AG04449 (cell line): ENCODE measurements around the gene SMARCA4.

ENCODE experiments used
- CTCF ChIA-PET: fragments of 350-600 bp; formaldehyde crosslinking; extraction: SDS; loops from one replicate; lab custom pipeline; 2021; ENCODE audit warnings: antibody characterized with exemption; lab: Yijun Ruan, JAX
- POLR2A ChIA-PET: fragments of 400-600, 350-600 bp; formaldehyde crosslinking; extraction: SDS; loops from one replicate; lab custom pipeline; 2020; ENCODE audit warnings: antibody characterized with exemption, inconsistent platforms; lab: Yijun Ruan, JAX
- DNase-seq: peaks from one replicate; pipeline ENCODE4 v3.0.0-alpha.2; 2010; ENCODE audit warnings: low read depth, low spot score
- H3K4me3 ChIP-seq: 2 replicates; pipeline ENCODE4 v1.5.1; 2011; ENCODE audit warnings: low read depth, mild to moderate bottlenecking, control low read depth, low read length
- TF ChIP-seq, protein P1 (sequence below): IDR thresholded peaks from one replicate; pipeline ENCODE4 v1.5.1; 2011; ENCODE audit warnings: mild to moderate bottlenecking, moderate library complexity, low read length, control low read depth, inconsistent platforms; ENCODE audit not compliant: insufficient read depth; ENCODE audit errors: missing control alignments

SMARCA4 gene

DNA sequence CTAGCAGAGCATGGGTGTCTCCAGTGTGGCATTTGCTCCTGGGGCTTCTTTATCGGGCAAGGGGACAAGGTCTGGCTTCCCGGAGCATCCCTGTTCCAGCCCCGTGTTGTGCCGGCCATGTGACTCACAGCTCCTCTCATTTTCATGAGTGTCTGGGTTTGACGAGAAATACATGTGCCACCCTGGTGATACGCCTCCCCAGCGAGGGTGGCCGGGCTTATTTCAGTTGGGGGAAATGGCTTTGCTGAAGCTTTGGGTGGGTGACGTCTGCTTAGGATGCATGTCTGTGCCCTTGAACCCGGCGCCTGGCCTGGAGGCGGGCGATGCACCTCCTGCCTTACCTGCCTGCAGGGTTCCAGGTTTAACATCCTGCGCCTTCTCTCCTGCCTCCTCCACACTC is 66.6 kb downstream of the SMARCA4 start:
- no peak overlapping the region for H3K4me3 ChIP-seq
- ChIA-PET POLR2A (no interaction called here), CTCF (interaction anchor here (0.9 to 7.1 kb wide), 4 partner anchors 8 to 98 kb away, joined by 5 to 56 read pairs (median 7); no protein-coding TSS in a partner anchor)
- no peak for DNase-seq
- TF ChIP-seq, protein P1, sequence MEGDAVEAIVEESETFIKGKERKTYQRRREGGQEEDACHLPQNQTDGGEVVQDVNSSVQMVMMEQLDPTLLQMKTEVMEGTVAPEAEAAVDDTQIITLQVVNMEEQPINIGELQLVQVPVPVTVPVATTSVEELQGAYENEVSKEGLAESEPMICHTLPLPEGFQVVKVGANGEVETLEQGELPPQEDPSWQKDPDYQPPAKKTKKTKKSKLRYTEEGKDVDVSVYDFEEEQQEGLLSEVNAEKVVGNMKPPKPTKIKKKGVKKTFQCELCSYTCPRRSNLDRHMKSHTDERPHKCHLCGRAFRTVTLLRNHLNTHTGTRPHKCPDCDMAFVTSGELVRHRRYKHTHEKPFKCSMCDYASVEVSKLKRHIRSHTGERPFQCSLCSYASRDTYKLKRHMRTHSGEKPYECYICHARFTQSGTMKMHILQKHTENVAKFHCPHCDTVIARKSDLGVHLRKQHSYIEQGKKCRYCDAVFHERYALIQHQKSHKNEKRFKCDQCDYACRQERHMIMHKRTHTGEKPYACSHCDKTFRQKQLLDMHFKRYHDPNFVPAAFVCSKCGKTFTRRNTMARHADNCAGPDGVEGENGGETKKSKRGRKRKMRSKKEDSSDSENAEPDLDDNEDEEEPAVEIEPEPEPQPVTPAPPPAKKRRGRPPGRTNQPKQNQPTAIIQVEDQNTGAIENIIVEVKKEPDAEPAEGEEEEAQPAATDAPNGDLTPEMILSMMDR, result no peak

DNA sequence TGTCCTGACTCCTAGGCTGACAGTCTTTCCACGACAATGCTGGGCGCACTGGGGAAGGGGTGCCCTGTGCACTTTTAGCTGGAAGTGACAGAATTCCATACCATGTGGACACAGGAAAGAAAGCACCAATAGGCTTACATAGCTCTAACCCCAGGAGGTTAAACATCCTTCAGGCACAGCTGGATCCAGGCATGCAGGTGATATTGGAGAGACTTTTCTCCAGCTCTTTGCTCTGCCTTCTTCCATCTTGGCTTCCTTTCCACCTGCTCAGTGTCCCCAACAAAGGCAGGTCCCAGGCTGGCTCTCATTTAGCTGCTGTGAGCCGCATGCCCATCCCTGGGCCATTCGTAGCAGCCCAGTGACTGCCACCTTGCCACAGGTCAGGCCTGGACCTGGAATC is 67.3 kb downstream of the SMARCA4 start:
- ChIA-PET POLR2A (no interaction called here), CTCF (interaction anchor here (1.1 to 7.1 kb wide), 3 partner anchors 7 to 97 kb away, joined by 3 to 56 read pairs (median 4); no protein-coding TSS in a partner anchor)
- DNase-seq, result no peak
- no peak overlapping the region for H3K4me3 ChIP-seq
- TF ChIP-seq, protein P1, result no peak

DNA sequence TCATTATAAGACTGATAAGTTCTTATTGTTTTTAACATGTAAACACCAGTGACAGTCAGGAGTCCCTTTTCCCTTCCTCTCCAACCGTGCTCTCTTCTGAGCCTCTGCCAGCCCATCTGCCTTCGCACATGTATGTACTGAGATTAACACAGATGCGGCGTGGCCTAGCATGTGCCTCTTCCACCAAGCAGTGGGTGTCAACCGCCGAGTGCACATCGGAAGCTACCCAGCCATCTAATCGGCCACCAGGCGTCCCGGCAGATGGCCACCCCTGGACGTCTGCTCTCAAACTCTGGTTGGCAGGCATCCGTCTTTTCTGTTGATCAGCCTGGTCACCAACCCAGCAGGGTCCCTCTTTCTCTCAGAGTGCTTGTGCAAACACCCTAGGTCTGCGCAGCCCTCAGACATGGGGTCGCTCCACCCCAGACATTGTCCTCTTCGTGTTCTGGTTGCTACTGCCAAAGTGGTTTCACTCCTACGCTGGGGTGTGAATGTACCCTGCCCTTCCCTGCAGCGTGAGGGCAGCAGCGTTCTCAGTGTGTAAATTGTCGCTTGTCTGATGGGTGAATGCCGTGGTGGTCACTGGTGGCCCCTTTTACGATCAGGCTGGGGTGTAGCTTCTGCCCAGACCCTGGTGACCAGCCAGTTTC is 70.7 kb downstream of the SMARCA4 start:
- POLR2A ChIA-PET, result no interaction called here
- TF ChIP-seq, protein P1, result no peak
- DNase-seq, result no peak
- CTCF ChIA-PET, result interaction anchor here (2.9 to 3.2 kb wide), 2 partner anchors 23 to 95 kb away, joined by 7 to 14 read pairs; no protein-coding TSS in a partner anchor
- no peak overlapping the region for H3K4me3 ChIP-seq

DNA sequence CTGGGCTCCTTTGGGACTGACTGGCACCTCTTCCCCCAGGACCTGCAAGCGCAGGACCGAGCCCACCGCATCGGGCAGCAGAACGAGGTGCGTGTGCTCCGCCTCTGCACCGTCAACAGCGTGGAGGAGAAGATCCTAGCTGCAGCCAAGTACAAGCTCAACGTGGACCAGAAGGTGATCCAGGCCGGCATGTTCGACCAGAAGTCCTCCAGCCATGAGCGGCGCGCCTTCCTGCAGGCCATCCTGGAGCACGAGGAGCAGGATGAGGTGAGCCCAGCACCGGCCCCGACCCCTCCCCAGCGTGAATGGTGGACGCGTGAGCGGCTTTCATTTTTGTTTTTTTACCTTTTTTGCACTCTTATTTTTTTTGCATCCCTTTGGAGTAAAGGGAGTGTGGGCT is 72.4 kb downstream of the SMARCA4 start:
- no peak for DNase-seq
- POLR2A ChIA-PET, result no interaction called here
- CTCF ChIA-PET, result interaction anchor here (0.6 to 3.9 kb wide), 7 partner anchors 14 to 97 kb away, joined by 3 to 50 read pairs (median 4); no protein-coding TSS in a partner anchor
- TF ChIP-seq, protein P1, result no peak
- no peak overlapping the region for H3K4me3 ChIP-seq

DNA sequence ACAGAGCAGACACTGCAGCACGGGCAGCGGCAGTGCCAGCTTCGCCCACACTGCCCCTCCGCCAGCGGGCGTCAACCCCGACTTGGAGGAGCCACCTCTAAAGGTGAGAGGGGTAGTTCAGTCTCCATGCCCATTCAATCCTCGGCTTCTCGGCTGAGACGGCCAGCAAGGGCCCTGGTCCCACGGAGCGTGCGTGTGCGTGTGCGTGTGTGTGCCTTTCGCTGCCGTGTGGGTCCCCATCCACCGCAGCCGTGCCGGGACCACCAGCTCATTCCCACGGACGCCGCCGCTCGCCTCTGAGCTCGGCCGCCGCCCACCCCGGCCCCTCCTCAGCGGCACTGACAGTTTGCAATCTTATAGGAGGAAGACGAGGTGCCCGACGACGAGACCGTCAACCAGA is 72.9 kb downstream of the SMARCA4 start:
- ChIA-PET CTCF (interaction anchor here (0.6 to 3.9 kb wide), 7 partner anchors 9 to 98 kb away, joined by 3 to 56 read pairs (median 31); no protein-coding TSS in a partner anchor), POLR2A (no interaction called here)
- no peak overlapping the region for H3K4me3 ChIP-seq
- TF ChIP-seq, protein P1, result no peak
- no peak for DNase-seq

DNA sequence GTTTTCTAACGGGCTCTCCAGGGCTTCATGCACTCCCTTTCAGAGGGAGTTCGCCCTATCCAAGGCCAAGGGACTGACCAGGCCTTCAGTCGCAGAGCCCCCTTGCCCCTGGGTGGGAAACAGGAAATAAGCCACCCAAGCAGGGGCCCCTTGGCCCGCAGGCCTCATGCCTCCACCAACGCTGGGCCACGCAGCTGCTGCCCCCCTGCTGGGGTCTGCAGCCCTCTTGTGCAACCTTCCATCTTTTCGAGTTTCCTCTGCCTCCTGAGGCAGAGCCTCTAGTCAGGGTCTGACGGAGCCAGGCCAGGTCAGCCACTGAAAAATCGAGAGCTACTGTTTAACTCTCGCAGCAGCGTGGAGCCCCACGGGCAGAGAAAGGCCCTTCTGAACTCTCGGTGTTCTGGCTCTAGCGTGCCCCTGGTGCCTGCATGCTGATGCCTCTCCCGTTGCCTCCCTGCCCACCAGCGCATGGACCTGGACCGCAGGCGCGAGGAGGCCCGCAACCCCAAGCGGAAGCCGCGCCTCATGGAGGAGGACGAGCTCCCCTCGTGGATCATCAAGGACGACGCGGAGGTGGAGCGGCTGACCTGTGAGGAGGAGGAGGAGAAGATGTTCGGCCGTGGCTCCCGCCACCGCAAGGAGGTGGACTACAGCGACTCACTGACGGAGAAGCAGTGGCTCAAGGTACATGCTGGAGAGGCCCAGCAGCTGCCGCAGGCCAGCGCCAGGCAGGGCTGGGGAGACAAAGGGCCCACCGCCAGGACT is 73.8 kb downstream of the SMARCA4 start:
- ChIA-PET POLR2A (no interaction called here), CTCF (interaction anchor here (0.6 to 3.9 kb wide), 26 partner anchors 10 to 448 kb away, joined by 3 to 56 read pairs (median 11); partner anchors contain the start of gene LDLR)
- TF ChIP-seq, protein P1, result no peak
- no peak for DNase-seq
- H3K4me3 ChIP-seq, result no peak overlapping the region
